ENCODE results near the gene ICOS. TPM values are rescaled to one million over a fixed set of nuclear protein-coding genes. Genes with fewer than 3 reads are reported as not detected.
"Not testable (repeated sequence)": the region's sequence is repeated elsewhere in the genome, so short reads cannot be mapped to it uniquely, and the experiment has no call there.

Gene ICOS
- total and polyA plus RNA-seq, 4 donors, result 0.02 to 0.17 (median 0.09) TPM; not detected in 1

DNA sequence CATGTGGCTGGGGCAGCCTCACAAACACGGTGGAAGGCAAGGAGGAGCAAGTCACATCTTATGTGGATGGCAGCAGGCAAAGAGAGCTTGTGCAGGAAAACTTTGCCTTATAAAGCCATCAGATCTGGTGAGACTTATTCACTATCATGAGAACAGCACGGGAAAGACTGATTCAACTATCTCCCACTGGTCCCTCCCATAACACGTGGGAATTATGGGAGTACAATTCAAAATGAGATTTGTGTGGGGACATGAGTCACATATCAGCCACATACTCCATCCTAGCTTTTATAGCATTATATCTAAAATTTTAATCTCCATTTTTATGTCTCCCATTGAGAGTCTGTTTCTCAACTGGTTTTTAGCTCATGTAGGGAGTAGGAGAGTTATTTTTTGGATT, 45.7 kb downstream of the ICOS start:
- TF ChIP-seq TAF1 (conservative IDR thresholded peaks at IDR 0.05) (no peak), YY1 (IDR thresholded peaks at IDR 0.05) (no peak), GABPA (IDR thresholded peaks at IDR 0.05 in 1 of 2, conservative IDR thresholded peaks at IDR 0.05 in 1 of 2) (no peak), RXRA (IDR thresholded peaks at IDR 0.05) (no peak)
- TF ChIP-seq, protein P1, sequence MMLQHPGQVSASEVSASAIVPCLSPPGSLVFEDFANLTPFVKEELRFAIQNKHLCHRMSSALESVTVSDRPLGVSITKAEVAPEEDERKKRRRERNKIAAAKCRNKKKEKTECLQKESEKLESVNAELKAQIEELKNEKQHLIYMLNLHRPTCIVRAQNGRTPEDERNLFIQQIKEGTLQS (IDR thresholded peaks at IDR 0.05), result no peak
- TF ChIP-seq, protein P2, sequence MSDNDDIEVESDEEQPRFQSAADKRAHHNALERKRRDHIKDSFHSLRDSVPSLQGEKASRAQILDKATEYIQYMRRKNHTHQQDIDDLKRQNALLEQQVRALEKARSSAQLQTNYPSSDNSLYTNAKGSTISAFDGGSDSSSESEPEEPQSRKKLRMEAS (IDR thresholded peaks at IDR 0.05), result no peak
- TF ChIP-seq, protein P3, sequence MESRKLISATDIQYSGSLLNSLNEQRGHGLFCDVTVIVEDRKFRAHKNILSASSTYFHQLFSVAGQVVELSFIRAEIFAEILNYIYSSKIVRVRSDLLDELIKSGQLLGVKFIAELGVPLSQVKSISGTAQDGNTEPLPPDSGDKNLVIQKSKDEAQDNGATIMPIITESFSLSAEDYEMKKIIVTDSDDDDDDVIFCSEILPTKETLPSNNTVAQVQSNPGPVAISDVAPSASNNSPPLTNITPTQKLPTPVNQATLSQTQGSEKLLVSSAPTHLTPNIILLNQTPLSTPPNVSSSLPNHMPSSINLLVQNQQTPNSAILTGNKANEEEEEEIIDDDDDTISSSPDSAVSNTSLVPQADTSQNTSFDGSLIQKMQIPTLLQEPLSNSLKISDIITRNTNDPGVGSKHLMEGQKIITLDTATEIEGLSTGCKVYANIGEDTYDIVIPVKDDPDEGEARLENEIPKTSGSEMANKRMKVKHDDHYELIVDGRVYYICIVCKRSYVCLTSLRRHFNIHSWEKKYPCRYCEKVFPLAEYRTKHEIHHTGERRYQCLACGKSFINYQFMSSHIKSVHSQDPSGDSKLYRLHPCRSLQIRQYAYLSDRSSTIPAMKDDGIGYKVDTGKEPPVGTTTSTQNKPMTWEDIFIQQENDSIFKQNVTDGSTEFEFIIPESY (IDR thresholded peaks at IDR 0.05), result no peak
- TF ChIP-seq, protein P4, sequence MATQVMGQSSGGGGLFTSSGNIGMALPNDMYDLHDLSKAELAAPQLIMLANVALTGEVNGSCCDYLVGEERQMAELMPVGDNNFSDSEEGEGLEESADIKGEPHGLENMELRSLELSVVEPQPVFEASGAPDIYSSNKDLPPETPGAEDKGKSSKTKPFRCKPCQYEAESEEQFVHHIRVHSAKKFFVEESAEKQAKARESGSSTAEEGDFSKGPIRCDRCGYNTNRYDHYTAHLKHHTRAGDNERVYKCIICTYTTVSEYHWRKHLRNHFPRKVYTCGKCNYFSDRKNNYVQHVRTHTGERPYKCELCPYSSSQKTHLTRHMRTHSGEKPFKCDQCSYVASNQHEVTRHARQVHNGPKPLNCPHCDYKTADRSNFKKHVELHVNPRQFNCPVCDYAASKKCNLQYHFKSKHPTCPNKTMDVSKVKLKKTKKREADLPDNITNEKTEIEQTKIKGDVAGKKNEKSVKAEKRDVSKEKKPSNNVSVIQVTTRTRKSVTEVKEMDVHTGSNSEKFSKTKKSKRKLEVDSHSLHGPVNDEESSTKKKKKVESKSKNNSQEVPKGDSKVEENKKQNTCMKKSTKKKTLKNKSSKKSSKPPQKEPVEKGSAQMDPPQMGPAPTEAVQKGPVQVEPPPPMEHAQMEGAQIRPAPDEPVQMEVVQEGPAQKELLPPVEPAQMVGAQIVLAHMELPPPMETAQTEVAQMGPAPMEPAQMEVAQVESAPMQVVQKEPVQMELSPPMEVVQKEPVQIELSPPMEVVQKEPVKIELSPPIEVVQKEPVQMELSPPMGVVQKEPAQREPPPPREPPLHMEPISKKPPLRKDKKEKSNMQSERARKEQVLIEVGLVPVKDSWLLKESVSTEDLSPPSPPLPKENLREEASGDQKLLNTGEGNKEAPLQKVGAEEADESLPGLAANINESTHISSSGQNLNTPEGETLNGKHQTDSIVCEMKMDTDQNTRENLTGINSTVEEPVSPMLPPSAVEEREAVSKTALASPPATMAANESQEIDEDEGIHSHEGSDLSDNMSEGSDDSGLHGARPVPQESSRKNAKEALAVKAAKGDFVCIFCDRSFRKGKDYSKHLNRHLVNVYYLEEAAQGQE (IDR thresholded peaks at IDR 0.05), result no peak
- Histone ChIP-seq H3K9ac (ENCODE audit: low read depth in 1 of 2, low read length in 2 of 2) (no peak overlapping the region), H3K27ac (ENCODE audit: low read depth in 1 of 2, low read length in 2 of 2) (no peak overlapping the region), H3K4me1 (ENCODE audit: control insufficient read depth in 4 of 4, insufficient read depth in 4 of 4, low read length in 3 of 4) (no peaks in the 10 kb centered on the region), H3K9me3 (ENCODE audit: control insufficient read depth in 4 of 4, low read length in 3 of 4) (no peaks in the 10 kb centered on the region), H3K4me3 (ENCODE audit: low read depth in 1 of 3, low read length in 3 of 3) (no peak overlapping the region), H3K27me3 (ENCODE audit: control insufficient read depth in 4 of 4, insufficient read depth in 4 of 4, low read length in 3 of 4) (peaks cover 0 to 6% (median 0%) of the 10 kb centered on the region in 4 donors), H3K36me3 (ENCODE audit: control insufficient read depth in 4 of 4, insufficient read depth in 3 of 4, low read depth in 1 of 4, low read length in 3 of 4) (no peaks in the 10 kb centered on the region)
- DNase-seq (ENCODE audit: low spot score), result no peak
- 79% methylated on average over 3 of the region's 3 CpGs for WGBS

DNA sequence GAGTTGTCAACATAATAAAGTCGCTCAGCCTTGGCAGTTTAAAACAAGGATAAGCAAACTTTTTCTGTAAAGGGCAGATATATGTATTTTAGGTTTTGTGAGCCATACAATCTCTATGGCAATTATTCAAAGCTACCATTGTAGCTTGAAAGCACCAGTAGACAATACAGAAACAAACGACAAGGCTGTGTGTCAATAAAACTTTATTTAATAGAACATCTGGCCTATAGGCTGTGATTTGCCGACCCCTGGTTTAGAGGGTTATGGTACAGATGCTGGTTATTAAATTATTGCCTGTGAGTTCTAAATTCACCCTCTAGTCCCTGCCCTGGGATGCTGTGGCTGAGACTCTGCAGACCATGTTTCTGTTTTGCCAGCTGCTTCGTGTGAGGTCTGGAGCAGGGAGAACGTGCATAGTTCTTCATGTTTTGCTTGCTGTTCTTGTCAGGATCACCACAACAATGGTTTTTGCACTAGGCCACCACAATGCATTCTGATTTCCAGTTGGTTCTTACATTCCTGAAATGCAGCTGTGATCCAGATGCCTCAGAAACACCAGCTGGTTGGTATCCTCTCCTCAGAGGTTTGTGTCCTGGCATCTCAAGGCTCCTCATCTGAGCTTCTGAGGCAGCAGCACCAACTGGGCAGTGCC, 46.6 kb downstream of the ICOS start:
- Histone ChIP-seq H3K4me1 (ENCODE audit: control insufficient read depth in 4 of 4, insufficient read depth in 4 of 4, low read length in 3 of 4) (no peaks in the 10 kb centered on the region), H3K27me3 (ENCODE audit: control insufficient read depth in 4 of 4, insufficient read depth in 4 of 4, low read length in 3 of 4) (peaks cover 0 to 6% (median 0%) of the 10 kb centered on the region in 4 donors), H3K9ac (ENCODE audit: low read depth in 1 of 2, low read length in 2 of 2) (no peak overlapping the region), H3K9me3 (ENCODE audit: control insufficient read depth in 4 of 4, low read length in 3 of 4) (no peaks in the 10 kb centered on the region), H3K36me3 (ENCODE audit: control insufficient read depth in 4 of 4, insufficient read depth in 3 of 4, low read depth in 1 of 4, low read length in 3 of 4) (no peaks in the 10 kb centered on the region), H3K4me3 (ENCODE audit: low read depth in 1 of 3, low read length in 3 of 3) (no peak overlapping the region), H3K27ac (ENCODE audit: low read depth in 1 of 2, low read length in 2 of 2) (no peak overlapping the region)
- TF ChIP-seq RAD21 (IDR thresholded peaks at IDR 0.05) (no peak), FOXA2 (IDR thresholded peaks at IDR 0.05) (no peak), NR2F2 (IDR thresholded peaks at IDR 0.05) (no peak)
- TF ChIP-seq, protein P5, sequence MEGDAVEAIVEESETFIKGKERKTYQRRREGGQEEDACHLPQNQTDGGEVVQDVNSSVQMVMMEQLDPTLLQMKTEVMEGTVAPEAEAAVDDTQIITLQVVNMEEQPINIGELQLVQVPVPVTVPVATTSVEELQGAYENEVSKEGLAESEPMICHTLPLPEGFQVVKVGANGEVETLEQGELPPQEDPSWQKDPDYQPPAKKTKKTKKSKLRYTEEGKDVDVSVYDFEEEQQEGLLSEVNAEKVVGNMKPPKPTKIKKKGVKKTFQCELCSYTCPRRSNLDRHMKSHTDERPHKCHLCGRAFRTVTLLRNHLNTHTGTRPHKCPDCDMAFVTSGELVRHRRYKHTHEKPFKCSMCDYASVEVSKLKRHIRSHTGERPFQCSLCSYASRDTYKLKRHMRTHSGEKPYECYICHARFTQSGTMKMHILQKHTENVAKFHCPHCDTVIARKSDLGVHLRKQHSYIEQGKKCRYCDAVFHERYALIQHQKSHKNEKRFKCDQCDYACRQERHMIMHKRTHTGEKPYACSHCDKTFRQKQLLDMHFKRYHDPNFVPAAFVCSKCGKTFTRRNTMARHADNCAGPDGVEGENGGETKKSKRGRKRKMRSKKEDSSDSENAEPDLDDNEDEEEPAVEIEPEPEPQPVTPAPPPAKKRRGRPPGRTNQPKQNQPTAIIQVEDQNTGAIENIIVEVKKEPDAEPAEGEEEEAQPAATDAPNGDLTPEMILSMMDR (IDR thresholded peaks at IDR 0.05; ENCODE audit: low read depth, low read length, missing input control), result no peak
- no peak for DNase-seq (ENCODE audit: low spot score)
- WGBS, result 90% methylated on average over 5 of the region's 5 CpGs

DNA sequence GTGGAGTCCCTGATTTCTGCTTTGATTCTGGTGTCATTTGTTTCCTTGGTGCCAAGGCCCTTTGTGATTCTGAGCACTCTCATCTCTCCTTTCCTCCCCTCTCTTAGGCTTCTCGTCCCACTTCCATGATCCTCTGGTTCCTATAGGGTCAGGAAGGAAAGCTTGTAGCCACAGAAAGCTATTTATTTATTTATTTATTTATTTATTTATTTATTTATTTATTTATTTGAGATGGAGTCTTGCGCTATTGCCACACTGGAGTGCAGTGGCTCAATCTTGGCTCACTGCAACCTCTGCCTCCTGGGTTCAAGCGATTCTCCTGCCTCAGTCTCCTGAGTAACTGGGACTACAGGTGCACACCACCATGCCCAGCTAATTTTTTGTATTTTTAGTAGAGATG, 49.4 kb downstream of the ICOS start:
- not testable (repeated sequence) for H3K4me3 ChIP-seq (ENCODE audit: low read depth in 1 of 3, low read length in 3 of 3); H3K27ac ChIP-seq (ENCODE audit: low read depth in 1 of 2, low read length in 2 of 2); H3K9ac ChIP-seq (ENCODE audit: low read depth in 1 of 2, low read length in 2 of 2); H3K4me1 ChIP-seq (ENCODE audit: control insufficient read depth in 4 of 4, insufficient read depth in 4 of 4, low read length in 3 of 4); H3K9me3 ChIP-seq (ENCODE audit: control insufficient read depth in 4 of 4, low read length in 3 of 4); H3K36me3 ChIP-seq (ENCODE audit: control insufficient read depth in 4 of 4, insufficient read depth in 3 of 4, low read depth in 1 of 4, low read length in 3 of 4); DNase-seq (ENCODE audit: low spot score); H3K27me3 ChIP-seq (ENCODE audit: control insufficient read depth in 4 of 4, insufficient read depth in 4 of 4, low read length in 3 of 4)
- 92% methylated on average over 3 of the region's 3 CpGs for whole genome bisulfite sequencing

Data from liver (tissue), 9 donors.